ENCODE data around the gene FBRSL1.
"Not testable (repeated sequence)": the region's sequence is repeated elsewhere in the genome, so short reads cannot be mapped to it uniquely, and the experiment has no call there.

FBRSL1 gene

GRCh38 chr12:132458441-132458840 lies 31.5 kb upstream of the FBRSL1 start:
- TF ChIP-seq POLR2A (IDR thresholded peaks at IDR 0.05; ENCODE audit: low read length) (no peak), GATA1 (IDR thresholded peaks at IDR 0.05; ENCODE audit: low read depth, low read length) (no peak)
- no peak for DNase-seq

DNA sequence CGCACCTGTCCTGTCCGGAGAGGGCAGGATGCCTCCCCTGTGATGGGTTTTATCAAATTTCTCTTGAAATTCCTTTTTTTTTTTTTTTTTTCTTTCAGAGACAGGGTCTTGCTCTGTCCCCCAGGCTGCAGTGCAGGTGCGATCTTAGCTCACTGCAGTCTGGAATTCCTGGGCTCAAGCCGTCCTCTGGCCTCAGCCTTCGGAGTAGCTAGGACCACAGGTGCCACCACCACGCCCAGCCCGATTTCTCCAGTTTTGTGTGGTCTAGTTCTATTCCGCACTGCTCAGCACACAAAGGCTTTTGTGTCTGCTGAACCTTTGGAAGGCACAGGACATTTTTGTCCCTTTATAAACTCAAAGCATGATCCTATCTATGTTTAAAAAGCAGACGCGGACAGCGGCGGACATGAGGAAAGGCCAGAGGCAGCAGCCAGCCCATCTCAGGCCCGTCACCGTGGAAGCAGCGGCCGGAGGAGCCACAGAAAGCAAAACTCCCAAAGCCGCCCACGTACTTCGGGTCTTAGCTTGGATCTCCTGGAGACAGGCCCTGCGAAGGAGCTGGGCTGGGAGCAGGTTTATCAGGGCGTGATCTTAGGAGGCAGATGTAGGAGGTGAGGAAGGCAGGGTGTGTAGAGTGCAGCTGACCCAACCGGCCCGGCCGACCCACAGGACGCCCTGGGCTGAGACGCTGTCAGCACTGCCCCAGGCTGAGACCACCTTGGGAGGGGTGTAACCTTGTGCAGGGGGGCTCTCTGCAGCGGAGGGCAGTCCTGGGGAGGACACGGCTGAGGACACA lies 30.9 kb upstream of the FBRSL1 start:
- TF ChIP-seq GATA1 (IDR thresholded peaks at IDR 0.05; ENCODE audit: low read depth, low read length), result no peak
- no peak for TF ChIP-seq POLR2A (IDR thresholded peaks at IDR 0.05; ENCODE audit: low read length)
- DNase-seq, result no peak

GRCh38 chr12:132460571-132460970 lies 29.4 kb upstream of the FBRSL1 start:
- no peak for TF ChIP-seq POLR2A (IDR thresholded peaks at IDR 0.05; ENCODE audit: low read length)
- TF ChIP-seq GATA1 (IDR thresholded peaks at IDR 0.05; ENCODE audit: low read depth, low read length), result no peak
- no peak for DNase-seq

GRCh38 chr12:132461526-132461925 lies 28.4 kb upstream of the FBRSL1 start:
- TF ChIP-seq GATA1 (IDR thresholded peaks at IDR 0.05; ENCODE audit: low read depth, low read length), result no peak
- no peak for TF ChIP-seq POLR2A (IDR thresholded peaks at IDR 0.05; ENCODE audit: low read length)
- DNase-seq, result no peak

GRCh38 chr12:132462788-132463187 lies 27.2 kb upstream of the FBRSL1 start:
- TF ChIP-seq POLR2A (IDR thresholded peaks at IDR 0.05; ENCODE audit: low read length) (no peak), GATA1 (IDR thresholded peaks at IDR 0.05; ENCODE audit: low read depth, low read length) (no peak)
- no peak for DNase-seq

GRCh38 chr12:132463284-132463924 lies 26.5 kb upstream of the FBRSL1 start:
- DNase-seq, result not testable (repeated sequence)

DNA sequence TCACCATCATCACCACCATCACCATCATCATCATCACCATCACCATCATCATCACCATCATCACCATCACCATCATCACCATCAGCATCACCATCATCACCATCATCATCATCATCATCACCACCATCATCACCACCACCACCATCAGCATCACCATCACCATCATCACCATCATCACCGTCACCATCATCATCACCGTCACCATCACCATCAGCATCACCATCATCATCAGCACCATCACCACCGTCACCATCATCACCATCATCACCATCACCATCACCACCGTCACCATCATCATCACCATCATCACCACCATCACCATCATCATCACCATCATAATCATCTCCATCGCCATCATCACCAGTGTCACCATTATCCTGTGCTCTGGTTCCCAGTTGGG lies 25.6 kb upstream of the FBRSL1 start:
- DNase-seq, result not testable (repeated sequence)

DNA sequence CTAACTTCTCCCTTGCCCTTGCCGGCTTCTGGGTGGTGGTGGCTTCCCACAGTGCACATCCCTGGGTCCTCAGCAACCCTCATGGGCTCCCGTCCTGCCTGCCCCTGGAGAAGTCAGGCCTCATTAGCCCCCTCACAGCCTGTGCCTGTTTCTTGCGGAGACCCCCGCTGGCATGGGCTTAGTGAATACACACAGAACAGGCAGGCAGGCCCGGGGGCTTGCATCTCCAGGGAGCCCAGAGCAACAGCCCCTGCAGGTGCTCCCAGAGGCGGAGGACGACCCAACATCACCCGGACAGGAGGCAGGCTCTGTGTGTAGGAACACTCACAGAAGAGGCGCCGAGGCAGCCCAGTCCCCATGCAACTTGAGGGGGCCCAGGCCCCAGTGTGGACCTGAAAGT lies 25.1 kb upstream of the FBRSL1 start:
- no peak for DNase-seq
- TF ChIP-seq POLR2A (IDR thresholded peaks at IDR 0.05; ENCODE audit: low read length) (no peak), GATA1 (IDR thresholded peaks at IDR 0.05; ENCODE audit: low read depth, low read length) (no peak)

DNA sequence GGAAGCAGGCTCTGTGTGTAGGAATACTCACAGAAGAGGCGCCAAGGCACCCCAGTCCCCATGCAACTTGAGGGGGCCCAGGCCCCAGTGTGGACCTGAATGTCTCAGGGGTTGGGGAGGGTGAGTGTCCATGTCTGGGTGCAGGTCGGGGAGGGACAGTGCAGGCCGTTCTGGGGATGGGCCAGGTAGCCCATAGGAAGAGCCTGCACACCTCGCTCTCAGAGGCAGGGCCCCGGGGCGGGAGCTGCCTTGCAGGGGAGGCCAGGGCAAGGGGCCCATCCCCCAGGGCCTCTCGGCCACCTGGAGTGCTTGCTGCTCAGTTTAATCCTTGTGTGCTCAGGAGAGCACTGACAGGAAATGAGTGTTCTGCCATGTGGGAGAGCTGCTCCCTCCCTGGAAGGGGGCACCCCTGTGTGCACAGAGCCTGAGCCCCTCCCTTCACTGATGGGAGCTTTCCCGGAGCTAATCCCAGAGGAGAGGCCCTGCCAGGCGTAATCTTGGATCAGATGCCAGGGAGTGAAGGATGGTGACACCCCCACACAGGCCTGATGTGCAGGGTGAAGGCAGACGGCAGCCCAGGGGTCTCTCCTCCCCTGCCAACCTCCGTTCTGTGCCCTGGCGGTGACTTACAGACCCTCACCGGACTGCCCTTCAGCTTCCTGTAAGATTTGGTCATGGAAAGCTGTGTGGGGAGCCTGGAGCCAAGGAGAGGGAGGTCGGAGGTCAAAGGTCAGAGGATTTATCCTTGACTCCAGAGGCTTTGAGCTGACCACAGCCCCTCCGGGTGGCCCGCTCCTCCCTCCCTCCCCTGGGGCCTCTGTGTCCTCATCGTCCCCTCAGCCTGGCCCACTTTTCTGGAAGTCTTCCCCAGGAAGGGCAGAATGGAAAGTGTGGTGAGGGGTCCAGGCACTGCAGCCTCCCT lies 24.4 kb upstream of the FBRSL1 start:
- no peak for DNase-seq
- TF ChIP-seq POLR2A (IDR thresholded peaks at IDR 0.05; ENCODE audit: low read length) (no peak), GATA1 (IDR thresholded peaks at IDR 0.05; ENCODE audit: low read depth, low read length) (no peak)

- DNase-seq, result no peak
- TF ChIP-seq GATA1 (IDR thresholded peaks at IDR 0.05; ENCODE audit: low read depth, low read length), result no peak
Measured at GRCh38 chr12:132466241-132467201, 23.4 kb upstream of the FBRSL1 start.

GRCh38 chr12:132467511-132467910 lies 22.4 kb upstream of the FBRSL1 start:
- DNase-seq, result no peak
- TF ChIP-seq GATA1 (IDR thresholded peaks at IDR 0.05; ENCODE audit: low read depth, low read length) (no peak), POLR2A (IDR thresholded peaks at IDR 0.05; ENCODE audit: low read length) (no peak)

- TF ChIP-seq GATA1 (IDR thresholded peaks at IDR 0.05; ENCODE audit: low read depth, low read length), result no peak
- no peak for TF ChIP-seq POLR2A (IDR thresholded peaks at IDR 0.05; ENCODE audit: low read length)
- no peak for DNase-seq
Measured at GRCh38 chr12:132469423-132469822, 20.5 kb upstream of the FBRSL1 start.

DNA sequence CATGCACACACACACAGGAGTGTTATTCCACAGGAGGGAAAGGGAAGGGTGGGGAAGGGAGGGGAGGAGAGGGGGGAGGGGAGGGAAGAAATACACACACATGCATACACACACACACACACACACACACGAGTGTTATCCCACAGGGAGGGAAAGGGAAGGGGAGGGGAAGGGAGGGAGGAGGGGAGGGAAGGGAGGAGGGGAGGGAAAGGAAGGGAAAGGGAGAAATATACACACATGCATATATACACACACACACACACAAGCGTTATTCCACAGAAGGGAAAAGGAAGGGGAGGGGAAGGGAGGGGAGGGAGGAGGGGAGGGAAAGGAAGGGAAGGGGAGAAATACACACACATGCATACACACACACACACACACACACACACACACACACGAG lies 19.6 kb upstream of the FBRSL1 start:
- no peak for DNase-seq
- TF ChIP-seq POLR2A (IDR thresholded peaks at IDR 0.05; ENCODE audit: low read length) (no peak), GATA1 (IDR thresholded peaks at IDR 0.05; ENCODE audit: low read depth, low read length) (no peak)

Data from erythroblast (primary cell).